ENCODE results near the gene COLEC12. TPM values are rescaled to one million over a fixed set of nuclear protein-coding genes. Genes with fewer than 3 reads are reported as not detected.

The COLEC12 gene
- total and polyA plus RNA-seq, 12 donors: 1.5 to 19.5 (median 8.6) TPM

- no peak overlapping the region for H3K4me3 ChIP-seq
- no peaks in the 10 kb centered on the region for H3K4me1 ChIP-seq (replicated peaks in 1 of 2)
- no peaks in the 10 kb centered on the region for H3K9me3 ChIP-seq (replicated peaks in 1 of 3)
- TF ChIP-seq, protein P1, sequence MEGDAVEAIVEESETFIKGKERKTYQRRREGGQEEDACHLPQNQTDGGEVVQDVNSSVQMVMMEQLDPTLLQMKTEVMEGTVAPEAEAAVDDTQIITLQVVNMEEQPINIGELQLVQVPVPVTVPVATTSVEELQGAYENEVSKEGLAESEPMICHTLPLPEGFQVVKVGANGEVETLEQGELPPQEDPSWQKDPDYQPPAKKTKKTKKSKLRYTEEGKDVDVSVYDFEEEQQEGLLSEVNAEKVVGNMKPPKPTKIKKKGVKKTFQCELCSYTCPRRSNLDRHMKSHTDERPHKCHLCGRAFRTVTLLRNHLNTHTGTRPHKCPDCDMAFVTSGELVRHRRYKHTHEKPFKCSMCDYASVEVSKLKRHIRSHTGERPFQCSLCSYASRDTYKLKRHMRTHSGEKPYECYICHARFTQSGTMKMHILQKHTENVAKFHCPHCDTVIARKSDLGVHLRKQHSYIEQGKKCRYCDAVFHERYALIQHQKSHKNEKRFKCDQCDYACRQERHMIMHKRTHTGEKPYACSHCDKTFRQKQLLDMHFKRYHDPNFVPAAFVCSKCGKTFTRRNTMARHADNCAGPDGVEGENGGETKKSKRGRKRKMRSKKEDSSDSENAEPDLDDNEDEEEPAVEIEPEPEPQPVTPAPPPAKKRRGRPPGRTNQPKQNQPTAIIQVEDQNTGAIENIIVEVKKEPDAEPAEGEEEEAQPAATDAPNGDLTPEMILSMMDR (IDR thresholded peaks at IDR 0.05): no peak
- no peak for TF ChIP-seq POLR2A (IDR thresholded peaks at IDR 0.05)
- intact Hi-C loops (cut with DNase I): no loop called here
- 54 to 72% (median 59%) methylated on average over 2 of the region's 2 CpGs for WGBS, 4 donors
- H3K27ac ChIP-seq: no peak overlapping the region
- H3K27me3 ChIP-seq: no peaks in the 10 kb centered on the region
- no peak for DNase-seq
- H3K36me3 ChIP-seq (replicated peaks in 1 of 2): no peaks in the 10 kb centered on the region
These were observed 61.9 kb downstream of the COLEC12 start for GRCh38 chr18:438571-438970.

DNA sequence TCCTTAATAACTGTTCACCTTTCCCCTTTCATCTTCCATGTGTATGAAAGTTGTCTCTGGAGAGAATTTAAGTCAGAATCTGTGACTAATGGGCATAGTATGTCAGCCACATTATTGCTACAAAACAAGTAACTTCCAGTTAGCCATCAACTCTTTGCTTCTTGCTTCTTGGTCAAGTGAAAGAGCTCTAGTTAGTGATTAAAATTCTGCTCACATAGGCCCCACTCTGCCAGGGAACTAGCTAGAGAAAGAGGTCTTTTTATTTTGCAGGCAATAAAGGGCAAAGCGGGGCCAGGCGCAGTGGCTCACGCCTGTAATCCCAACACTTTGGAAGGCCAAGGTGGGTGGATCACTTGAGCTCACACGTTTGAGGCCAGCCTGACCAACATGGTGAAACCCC lies 64.6 kb downstream of the COLEC12 start:
- no peaks in the 10 kb centered on the region for H3K36me3 ChIP-seq (replicated peaks in 1 of 2)
- H3K27me3 ChIP-seq: no peaks in the 10 kb centered on the region
- DNase-seq: no peak
- 76 to 86% (median 82%) methylated on average over 4 of the region's 4 CpGs for WGBS, 4 donors
- no peak overlapping the region for H3K27ac ChIP-seq
- H3K4me1 ChIP-seq (replicated peaks in 1 of 2): no peaks in the 10 kb centered on the region
- intact Hi-C loops (cut with DNase I): no loop called here
- H3K9me3 ChIP-seq (replicated peaks in 1 of 3): no peaks in the 10 kb centered on the region
- H3K4me3 ChIP-seq: no peak overlapping the region
- TF ChIP-seq, protein P1 (IDR thresholded peaks at IDR 0.05): no peak
- TF ChIP-seq POLR2A (IDR thresholded peaks at IDR 0.05): no peak

- DNase-seq: no peak
- Histone ChIP-seq H3K27me3 (no peaks in the 10 kb centered on the region), H3K36me3 (replicated peaks in 1 of 2) (no peaks in the 10 kb centered on the region), H3K27ac (no peak overlapping the region), H3K9me3 (replicated peaks in 1 of 3) (no peaks in the 10 kb centered on the region), H3K4me1 (replicated peaks in 1 of 2) (no peaks in the 10 kb centered on the region), H3K4me3 (no peak overlapping the region)
- intact Hi-C loops (cut with DNase I): no loop called here
- 0 to 38% (median 13%) methylated on average over 1 of the region's 1 CpG for WGBS, 4 donors
- TF ChIP-seq, protein P1 (IDR thresholded peaks at IDR 0.05): no peak
- no peak for TF ChIP-seq POLR2A (IDR thresholded peaks at IDR 0.05)
These were observed 66.1 kb downstream of the COLEC12 start for GRCh38 chr18:434410-434809.

DNA sequence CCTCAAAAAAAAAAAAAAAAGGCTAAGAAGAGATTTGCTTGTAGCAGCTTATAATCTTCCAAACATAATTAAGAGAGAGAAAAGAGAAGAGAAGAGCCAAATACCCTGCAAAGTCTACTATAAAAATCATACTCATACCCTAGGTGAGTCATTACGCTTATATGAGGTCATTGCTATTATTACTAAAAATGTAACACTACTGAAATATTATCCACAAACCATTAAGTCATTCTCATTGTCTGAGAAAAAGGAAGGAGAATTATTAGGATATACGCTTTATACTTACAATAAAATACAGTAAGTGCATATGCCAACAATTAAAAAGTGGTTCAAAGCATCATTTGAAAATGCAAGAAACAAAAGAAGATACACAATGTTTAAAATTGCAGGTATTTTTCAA lies 66.5 kb downstream of the COLEC12 start:
- 76 to 91% (median 85%) methylated on average over 2 of the region's 2 CpGs for WGBS, 4 donors
- H3K4me1 ChIP-seq (replicated peaks in 1 of 2): no peaks in the 10 kb centered on the region
- H3K4me3 ChIP-seq: no peak overlapping the region
- no peaks in the 10 kb centered on the region for H3K9me3 ChIP-seq (replicated peaks in 1 of 3)
- DNase-seq: no peak
- no peaks in the 10 kb centered on the region for H3K36me3 ChIP-seq (replicated peaks in 1 of 2)
- H3K27ac ChIP-seq: no peak overlapping the region
- H3K27me3 ChIP-seq: no peaks in the 10 kb centered on the region
- intact Hi-C loops (cut with DNase I): no loop called here
- TF ChIP-seq, protein P1 (IDR thresholded peaks at IDR 0.05): no peak
- TF ChIP-seq POLR2A (IDR thresholded peaks at IDR 0.05): no peak
